IPS-18c (cell line): ENCODE measurements around the gene PRPF38A.
A peak's percentile ranks its signal among the peaks of the same experiment; 100 is the strongest.

Experiments
- H3K4me3 ChIP-seq: 2 replicates; pipeline ENCODE4 v1.7.0; 2013; ENCODE audit warnings: low read depth, mild to moderate bottlenecking, low read length, moderate library complexity; ENCODE audit not compliant: insufficient read depth
- H3K9me3 ChIP-seq: one replicate; pipeline ENCODE4 v1.6.1; 2013; ENCODE audit warnings: mild to moderate bottlenecking, low read length, moderate library complexity; ENCODE audit not compliant: control insufficient read depth, insufficient read depth

Gene PRPF38A, protein sequence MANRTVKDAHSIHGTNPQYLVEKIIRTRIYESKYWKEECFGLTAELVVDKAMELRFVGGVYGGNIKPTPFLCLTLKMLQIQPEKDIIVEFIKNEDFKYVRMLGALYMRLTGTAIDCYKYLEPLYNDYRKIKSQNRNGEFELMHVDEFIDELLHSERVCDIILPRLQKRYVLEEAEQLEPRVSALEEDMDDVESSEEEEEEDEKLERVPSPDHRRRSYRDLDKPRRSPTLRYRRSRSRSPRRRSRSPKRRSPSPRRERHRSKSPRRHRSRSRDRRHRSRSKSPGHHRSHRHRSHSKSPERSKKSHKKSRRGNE

DNA sequence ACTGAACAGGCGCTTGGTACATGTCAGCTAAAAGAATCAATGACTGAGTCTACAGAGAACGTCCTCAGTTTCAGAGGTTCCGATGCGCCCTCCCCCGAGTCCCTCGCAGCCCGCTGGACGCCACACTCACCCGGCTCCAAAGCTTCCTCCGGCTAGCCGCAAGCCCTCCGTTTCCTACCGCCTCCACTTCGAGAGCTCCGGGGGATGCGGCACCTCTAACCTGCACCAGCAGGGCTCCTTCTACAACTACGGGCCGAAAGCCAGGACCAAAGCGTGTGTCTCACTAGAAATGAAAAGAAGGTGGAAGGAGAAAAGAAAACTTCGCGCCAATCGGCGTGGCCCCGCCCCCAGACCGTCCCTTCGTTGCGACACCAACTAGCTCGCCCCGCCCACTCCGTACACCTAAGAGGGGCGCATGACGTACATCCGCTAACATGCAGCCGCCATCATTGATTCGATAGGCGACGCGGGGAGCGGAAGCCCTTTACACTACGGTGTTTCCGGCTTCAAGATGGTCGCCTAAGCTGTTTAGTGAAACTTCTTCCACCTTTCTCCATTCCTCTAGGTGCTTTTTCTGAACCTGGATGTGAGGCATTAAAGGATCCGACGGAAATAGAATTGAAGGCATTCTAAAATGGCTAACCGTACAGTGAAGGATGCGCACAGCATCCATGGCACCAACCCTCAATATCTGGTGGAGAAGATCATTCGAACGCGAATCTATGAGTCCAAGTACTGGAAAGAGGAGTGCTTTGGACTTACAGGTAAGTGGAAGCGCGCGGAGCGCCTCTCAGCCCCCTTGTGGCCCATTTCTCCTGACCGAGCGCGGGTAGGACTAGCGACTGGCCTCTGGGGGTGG is at the start of gene PRPF38A, which contains the start of gene ORC1:
TSS of gene PRPF38A (plus strand) at position 487 of the 859 bp plus-strand sequence. CDS start at position 635, 148 bp downstream.
TSS of gene ORC1 (minus strand) at position 308 of the 859 bp plus-strand sequence. CDS start 2,200 bp downstream, outside the sequence.
- H3K9me3 ChIP-seq = no peaks in the 10 kb centered on the region
- H3K4me3 ChIP-seq = peak within 1 kb of the TSS; percentile 95

DNA sequence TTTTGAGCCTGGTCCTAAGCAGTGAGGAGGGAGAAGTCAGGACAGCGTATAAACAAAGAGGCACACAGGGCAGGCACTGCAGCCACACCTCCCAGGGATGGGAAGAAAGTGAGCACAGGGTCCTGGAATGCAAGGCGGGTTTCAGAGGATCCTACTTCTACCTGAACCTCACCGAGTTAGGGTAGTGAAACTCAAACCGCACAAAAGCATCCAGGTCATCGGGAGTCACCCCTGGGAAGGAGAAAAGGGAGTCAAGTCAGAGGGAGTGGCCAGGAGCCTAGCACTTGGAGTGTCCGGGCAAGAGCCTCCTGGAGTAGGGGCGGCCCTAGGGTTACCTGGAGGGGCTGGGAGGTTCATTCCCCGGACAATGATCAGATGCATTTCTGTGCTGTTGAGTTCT is 49.0 kb upstream of the PRPF38A start:
- Histone ChIP-seq H3K4me3 (no peak overlapping the region), H3K9me3 (no peaks in the 10 kb centered on the region)

DNA sequence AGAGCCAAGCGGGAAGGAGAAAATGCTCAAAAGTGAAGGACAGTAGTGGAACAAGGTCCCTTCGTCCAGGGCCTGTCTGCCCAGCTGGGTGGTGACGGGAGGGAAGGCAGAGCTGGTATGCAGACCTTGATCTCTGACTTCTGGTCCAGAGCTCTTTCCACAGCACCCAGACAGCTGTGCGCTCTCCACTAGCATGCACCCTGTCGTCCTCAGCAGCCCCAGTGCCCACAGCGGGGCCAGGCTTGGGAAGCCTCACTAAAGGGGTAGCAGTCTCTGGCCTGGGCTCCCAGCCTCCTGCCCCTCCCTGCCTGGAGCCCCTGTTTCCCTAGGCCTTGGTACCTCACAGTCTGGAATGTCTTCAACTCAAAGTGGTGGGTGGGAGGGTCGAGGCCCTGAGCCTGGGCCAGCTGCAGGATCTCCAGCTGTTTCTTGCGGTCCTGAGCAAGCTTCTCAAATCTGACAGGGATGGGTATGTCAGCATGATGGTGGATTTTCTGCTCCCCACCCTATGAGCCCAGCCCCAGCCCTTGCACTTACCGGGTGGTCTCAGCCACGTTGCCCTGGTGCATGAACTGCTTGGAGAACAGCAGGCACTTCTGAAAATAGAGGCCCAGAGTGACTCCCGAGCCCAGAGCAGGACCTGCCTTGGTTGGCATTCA is 48.4 kb upstream of the PRPF38A start:
- H3K4me3 ChIP-seq = no peak overlapping the region
- no peaks in the 10 kb centered on the region for H3K9me3 ChIP-seq

DNA sequence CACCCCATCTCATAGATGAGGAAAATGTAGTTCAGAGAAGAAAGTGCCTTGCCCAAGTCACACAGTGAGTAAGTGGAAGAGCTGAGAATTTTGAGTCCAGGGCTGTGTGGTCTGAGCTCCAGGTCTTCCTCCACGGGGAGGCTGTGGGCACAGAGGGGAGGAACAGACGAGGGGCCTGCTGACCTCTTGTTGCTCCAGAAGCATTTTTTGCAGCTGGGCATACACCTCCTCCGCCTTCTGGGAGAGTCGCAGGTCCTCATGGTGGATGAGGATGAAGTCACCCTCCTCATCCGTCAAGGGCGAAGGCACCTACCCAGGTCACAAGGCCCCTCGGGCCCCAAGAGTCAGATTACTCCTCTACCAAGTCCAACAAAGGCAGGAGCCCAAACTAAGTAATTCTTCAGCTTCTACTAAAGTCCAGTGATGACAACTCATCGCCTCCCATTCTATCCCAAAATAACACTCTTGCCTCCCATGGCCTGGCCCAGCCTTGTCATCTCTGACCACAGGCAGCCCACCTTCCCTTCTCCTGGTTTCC is 47.5 kb upstream of the PRPF38A start:
- Histone ChIP-seq H3K9me3 (no peaks in the 10 kb centered on the region), H3K4me3 (no peak overlapping the region)

DNA sequence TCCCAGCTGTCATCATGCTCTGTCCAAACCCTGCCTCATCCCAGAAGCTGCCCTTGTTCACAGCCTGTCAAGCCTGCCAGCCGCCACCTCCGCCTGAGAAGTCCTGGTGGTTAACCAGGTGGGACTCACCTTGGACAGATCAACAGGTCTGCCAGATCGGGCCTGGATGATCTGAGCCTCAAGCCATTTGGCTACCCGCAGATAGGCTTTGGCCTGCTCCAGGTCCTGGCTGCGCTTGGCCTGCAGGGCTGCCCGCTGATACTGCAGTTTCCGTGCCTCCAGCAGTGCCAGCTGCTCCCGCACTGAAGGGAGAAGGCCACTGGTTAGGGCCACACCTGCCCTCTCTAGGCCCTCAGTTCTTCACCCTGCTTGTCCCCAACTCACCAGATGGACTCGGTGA is 47.0 kb upstream of the PRPF38A start:
- Histone ChIP-seq H3K4me3 (no peak overlapping the region), H3K9me3 (no peaks in the 10 kb centered on the region)

DNA sequence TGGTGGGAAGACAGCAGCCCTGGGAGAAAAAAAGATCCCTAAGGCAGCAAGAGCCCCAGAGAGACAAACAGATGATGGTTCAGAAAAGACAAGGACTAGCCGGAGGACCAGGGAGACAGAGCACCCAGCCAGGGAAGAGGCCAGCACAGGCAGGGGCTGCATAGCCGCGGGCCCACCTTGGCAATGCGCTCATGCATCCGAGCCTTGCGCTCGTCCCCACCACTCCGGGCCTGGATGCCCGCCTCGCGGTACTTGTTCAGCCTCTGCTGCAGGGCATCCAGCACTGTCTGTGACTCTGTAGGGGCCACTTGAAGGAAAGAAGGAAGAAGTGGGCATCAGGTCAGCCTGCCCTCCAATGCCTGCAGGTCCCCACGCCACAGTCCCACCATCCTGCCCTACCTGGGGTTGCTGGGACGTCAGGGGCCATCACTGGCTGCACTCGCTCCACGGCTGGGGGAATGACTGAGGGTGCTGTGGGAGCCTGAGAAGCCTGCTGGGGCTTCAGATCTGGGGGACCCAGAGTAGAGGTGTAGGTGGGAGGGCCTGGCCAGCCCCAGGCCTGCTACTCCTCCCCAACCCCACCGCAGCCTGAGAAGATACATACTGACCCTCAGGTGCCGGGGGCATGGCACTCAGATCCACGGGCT is 45.4 kb upstream of the PRPF38A start:
- Histone ChIP-seq H3K9me3 (no peaks in the 10 kb centered on the region), H3K4me3 (no peak overlapping the region)

DNA sequence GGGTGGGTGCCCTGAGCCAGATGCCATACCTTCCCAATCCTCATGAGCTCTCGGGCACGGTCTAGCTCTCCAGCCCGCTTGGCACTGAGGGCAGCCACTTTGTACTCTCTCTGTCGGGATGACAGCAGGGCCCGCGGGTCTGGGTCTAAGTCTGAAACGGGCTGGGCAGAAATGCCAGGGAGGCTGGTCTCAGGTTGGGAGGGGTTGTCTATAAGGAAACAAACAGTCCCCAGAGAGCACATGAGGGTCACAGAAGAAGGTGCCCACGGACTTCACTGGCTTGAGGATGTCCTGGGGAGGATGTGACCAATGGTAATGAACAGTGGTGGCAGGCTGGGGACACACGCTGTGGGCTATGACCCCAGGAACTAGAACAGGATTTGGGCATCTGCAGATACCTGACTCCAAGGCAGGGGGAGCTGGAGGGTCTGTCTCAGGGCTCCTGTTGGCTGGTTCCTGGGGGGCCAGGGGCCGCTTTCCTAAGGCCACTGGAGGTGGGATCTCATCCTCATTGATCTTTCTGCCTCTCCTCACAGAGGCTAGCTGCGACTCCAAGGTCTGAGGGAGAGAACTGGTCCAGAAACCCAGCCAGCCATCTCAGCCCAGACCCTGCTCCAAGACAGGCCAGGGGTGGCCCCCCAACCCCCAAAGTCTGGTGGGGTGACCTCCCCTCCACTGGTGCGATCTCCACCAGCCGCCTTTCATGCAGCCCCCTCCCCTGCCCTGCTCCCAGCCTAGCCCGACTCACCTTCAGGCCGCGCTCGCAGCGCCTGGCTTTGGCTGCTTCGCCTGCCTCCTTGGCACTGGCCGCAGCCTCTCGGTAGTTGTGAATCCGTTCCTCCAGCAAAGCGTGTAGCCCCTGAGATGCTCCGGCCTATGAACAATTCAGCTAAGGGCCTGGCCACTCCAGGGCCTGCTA is 44.5 kb upstream of the PRPF38A start:
- no peak overlapping the region for H3K4me3 ChIP-seq
- H3K9me3 ChIP-seq = no peaks in the 10 kb centered on the region

DNA sequence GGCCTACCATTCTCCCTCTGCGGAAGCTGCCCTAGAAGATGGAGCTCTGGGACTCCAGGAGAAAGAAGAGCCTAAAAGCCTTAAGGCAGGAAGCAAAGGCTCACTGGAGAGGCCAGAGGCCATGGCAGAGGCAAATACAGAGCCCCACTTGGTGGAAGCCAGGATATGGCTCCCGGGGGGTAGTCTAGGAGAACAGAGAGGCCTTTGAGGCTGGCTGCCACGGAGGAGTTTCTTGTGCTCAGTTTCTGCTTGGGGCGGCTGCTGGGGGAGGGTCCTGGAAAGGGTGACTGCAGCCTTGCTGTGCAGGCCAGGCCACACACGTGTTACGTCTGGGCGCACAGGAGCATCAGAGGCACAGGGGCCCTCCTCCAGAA is 43.8 kb upstream of the PRPF38A start:
- no peaks in the 10 kb centered on the region for H3K9me3 ChIP-seq
- H3K4me3 ChIP-seq = no peak overlapping the region

DNA sequence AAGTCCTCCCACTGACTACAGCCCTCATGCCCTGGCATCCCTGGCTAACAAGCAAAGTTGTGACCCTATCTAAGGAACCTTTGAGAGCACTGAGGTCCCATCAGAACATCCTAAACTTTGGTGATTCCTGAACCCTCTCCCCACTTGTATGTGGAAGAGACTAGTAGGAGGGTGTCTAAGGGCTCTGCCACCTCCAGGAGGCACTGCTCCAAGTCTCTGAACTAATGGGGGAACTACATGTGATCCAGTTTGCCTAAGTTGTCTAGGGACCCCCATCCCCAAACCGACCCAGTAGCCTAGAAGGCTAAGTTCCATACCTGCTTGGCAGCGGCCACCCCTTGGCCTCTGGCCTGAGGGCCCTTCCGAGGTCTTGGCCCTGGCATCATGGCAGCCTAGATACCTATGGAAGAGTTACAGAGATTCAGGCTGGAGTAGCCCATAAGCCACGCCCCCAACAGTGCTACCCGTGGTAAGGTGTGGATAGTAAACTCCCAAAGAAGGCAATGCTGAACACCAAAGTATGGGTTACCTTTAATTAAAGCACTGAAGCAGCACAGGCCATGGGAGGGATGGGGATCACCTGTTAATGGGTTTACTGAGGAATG is 40.1 kb upstream of the PRPF38A start:
- Histone ChIP-seq H3K4me3 (peak overlapping the region; percentile 94; the same call in 1 of the 2 replicates), H3K9me3 (no peaks in the 10 kb centered on the region)

DNA sequence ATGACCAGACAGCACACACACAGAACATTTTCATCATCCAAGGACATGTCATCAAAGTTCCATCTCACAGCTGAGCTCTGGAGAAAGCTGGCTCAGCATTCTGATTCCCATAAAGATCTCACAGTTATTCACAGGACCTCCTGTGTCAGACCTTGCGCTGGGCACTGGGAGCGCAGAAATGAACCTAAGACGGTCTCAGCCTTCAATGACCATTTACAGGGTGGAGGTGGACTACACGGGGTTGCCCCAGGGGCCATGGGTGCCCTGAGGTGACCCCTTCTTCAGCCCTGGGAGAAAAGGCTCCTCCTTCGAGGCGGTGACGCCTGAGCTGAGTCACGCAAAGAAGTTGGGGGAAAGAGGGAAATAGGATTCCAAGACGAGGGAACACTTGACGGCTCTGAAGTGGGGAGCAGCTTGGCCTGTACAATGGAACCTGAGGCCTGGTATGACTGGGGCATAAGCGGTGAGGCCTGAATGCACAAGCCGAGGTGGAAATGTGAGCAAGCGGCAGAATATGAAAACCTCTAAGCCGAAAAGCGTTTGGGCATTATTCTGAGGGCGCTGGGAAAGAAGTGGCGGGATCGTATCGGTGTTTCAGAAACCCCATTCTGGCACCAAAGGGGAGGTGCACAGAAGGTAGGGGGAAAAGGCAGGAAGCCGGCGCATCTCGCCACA is 39.2 kb upstream of the PRPF38A start:
- Histone ChIP-seq H3K9me3 (no peaks in the 10 kb centered on the region), H3K4me3 (peak overlapping the region; percentile 94)

DNA sequence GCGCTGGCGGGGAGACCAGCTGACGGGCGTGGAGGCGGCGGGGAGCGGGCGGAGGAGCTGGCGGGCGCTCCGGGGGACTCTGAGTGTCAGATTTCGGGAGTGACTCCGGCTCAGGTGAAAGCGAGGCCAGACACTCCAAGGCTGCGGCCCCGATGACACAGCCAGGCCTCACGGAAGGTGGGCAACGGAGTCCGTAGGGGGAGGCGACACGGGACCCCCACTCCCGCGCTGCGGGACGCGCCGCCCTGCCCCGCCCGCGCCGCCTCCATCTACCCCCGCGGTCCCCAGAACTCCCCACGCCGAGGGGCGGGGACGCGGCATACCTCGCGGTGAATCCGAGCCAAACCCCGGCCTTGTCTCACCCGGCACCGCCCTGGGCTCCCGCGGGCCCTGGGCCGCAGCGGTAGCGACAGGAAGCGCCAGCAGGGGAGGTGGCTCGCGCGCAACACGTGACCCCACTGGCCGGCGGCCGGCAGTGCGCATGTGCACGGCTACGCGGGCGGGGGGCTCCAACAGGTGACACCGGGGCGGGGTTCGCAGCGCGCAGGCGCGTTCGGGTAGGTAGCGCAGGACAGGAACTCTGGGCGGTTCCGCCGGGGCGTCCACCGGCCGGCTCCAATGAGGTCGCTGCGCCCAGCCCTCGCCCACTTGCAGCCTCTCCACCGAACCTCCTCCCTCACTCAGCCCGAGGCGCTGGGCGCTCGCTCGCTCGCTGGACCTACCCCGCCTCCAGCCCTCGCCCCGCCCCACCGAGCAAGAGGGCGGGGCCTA is 38.5 kb upstream of the PRPF38A start, which contains the start of gene CC2D1B:
TSS of gene CC2D1B (minus strand) at position 460 of the 771 bp plus-strand sequence. CDS start 1,585 bp downstream, outside the sequence.
- peak within 1 kb of the TSS; percentile 94 for H3K4me3 ChIP-seq
- H3K9me3 ChIP-seq = no peaks in the 10 kb centered on the region

DNA sequence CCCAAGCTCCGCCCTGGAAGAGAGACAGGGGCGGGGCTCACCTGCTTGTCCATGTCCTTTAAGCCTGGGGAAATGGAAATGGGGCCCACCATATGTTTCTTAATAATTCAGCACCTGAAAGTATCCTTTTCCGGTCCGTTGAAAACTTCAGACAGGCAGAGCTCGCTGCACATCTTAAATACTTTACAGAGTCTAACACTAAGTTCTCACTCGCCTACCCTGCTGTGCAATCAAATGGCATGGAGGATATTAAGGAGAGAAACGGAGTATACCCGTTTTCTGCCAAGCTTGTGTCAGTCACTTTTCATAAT is 37.9 kb upstream of the PRPF38A start:
- Histone ChIP-seq H3K4me3 (peak overlapping the region; percentile 94), H3K9me3 (no peaks in the 10 kb centered on the region)

DNA sequence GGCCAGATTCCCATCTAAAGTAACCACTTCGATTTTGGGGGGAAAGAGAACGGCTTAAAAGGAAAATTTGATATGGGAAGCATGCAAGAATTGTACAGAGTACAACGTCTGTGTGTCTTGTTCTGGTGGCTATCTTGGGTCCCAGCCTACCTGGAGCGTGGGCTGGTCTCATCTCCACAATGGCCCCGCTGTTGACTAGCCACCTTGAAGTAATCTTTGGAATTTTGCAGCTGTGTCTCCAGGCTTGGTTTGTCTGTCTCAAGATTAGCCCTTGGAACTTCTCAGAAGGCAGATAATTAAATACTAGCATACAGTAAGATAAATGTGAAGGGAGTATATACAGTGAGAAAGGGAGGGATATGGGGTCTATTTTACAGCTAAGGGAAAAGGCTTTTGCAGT is 37.1 kb upstream of the PRPF38A start:
- H3K9me3 ChIP-seq = no peaks in the 10 kb centered on the region
- H3K4me3 ChIP-seq = no peak overlapping the region

DNA sequence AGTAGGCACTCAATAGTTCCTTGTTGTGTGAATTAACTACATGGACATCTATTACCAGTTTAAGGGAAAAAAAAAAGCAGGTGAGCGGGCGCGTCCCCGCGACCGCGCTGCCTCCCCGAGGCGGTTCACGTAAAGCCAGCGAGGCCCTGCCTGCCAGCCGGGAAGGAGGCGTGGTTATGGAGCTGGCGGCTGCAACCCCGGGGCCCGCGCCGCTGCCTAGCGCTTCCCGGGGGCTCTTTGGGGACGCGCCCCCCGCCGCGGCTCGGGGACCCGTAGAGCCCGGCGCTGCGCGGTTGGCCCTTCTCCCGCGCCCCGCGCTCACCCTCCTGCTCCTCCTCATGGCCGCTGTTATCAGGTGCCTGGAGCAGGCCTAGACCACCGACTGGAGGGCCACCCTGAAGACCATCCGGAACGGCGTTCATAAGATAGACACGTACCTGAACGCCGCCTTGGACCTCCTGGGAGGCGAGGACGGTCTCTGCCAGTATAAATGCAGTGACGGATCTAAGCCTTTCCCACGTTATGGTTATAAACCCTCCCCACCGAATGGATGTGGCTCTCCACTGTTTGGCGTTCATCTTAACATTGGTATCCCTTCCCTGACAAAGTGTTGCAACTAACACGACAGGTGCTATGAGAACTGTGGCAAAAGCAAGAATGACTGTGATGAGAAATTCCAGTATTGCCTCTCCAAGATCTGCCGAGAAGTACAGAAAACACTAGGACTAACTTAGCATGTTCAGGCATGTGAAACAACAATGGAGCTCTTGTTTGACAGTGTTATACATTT is 35.8 kb upstream of the PRPF38A start:
- Histone ChIP-seq H3K4me3 (peak overlapping the region; percentile 61; the same call in 1 of the 2 replicates), H3K9me3 (no peaks in the 10 kb centered on the region)
